ENCODE data around the gene MAFF.
A peak's percentile ranks its signal among the peaks of the same experiment; 100 is the strongest.
"Not testable (repeated sequence)": the region's sequence is repeated elsewhere in the genome, so short reads cannot be mapped to it uniquely, and the experiment has no call there.

MAFF gene

GRCh38 chr22:38201711-38202436, at the start of gene MAFF:
TSS of gene MAFF (plus strand) at chr22:38201994. CDS start at chr22:38213854, 11,860 bp downstream.
- no peak for TF ChIP-seq CTCF (IDR thresholded peaks at IDR 0.05; ENCODE audit: control insufficient read depth, extremely low read depth, insufficient read depth)
- DNase-seq (ENCODE audit: low read depth) = peak; percentile 74
- peak within 1 kb of the TSS; percentile 62 for H3K4me3 ChIP-seq (ENCODE audit: low read depth, low read length)

DNA sequence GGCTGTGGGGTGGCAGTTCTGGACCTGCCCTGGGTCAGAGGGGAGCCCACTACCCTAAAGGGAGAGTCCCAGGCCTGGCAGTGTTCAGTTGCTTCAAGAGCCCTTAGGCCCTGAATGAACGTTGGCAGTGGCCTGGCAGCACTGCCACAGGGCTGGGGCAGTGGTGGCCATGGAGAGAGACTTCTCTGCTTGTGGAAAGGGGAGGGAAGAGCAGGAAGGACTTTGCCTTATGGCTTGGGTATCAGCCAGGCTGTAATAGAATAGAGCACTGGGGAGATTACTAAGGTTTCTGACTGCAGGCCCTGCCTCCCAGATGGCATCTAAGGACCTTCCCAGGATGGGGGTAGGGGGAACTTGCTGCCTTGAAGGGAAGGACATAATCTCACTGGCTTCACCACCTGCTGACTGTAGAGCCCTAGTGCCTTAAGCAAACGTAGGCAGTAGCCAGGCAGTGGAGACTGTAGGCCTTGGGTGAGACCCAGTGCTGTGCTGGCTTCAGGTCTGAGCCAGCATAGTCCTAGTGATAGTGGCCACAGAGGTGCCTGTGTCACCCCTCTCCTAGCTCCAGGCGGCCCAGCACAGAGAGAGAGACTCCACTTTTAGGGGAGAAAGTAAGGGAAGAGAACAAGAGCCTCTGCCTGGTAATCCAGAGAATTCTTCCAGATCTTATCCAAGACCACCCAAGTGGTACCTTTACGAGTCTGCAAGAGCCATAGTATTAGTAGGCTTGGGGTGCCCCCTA, 47.8 kb upstream of the MAFF start:
- peak; percentile 13 for DNase-seq (ENCODE audit: low read depth)
- TF ChIP-seq CTCF (IDR thresholded peaks at IDR 0.05; ENCODE audit: control insufficient read depth, extremely low read depth, insufficient read depth) = 0 out of 2 replicates have a peak, but pooled peaks have one; percentile 7
- no peak overlapping the region for H3K4me3 ChIP-seq (ENCODE audit: low read depth, low read length)

- not testable (repeated sequence) for H3K4me3 ChIP-seq (ENCODE audit: low read depth, low read length); DNase-seq (ENCODE audit: low read depth)
Measured at GRCh38 chr22:38154563-38154915, 47.3 kb upstream of the MAFF start.

DNA sequence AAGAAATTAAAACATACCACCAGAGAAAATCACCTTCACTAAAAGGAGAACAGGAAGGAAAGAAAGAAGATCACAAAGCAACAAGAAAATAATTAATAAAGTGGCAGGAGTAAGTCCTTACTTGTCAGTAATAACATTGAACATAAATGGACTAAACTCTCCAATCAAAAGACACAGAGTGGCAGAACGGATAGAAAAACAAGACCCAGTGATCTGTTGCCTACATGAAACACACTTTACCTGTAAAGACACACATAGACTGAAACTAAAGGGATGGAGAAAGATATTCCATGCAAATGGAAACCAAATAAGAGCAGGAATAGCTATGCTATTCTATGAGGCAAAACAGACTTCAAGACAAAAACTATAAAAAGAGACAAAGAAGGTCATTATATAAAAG, 46.1 kb upstream of the MAFF start:
- TF ChIP-seq CTCF (IDR thresholded peaks at IDR 0.05; ENCODE audit: control insufficient read depth, extremely low read depth, insufficient read depth) = no peak
- no peak overlapping the region for H3K4me3 ChIP-seq (ENCODE audit: low read depth, low read length)
- DNase-seq (ENCODE audit: low read depth) = no peak

DNA sequence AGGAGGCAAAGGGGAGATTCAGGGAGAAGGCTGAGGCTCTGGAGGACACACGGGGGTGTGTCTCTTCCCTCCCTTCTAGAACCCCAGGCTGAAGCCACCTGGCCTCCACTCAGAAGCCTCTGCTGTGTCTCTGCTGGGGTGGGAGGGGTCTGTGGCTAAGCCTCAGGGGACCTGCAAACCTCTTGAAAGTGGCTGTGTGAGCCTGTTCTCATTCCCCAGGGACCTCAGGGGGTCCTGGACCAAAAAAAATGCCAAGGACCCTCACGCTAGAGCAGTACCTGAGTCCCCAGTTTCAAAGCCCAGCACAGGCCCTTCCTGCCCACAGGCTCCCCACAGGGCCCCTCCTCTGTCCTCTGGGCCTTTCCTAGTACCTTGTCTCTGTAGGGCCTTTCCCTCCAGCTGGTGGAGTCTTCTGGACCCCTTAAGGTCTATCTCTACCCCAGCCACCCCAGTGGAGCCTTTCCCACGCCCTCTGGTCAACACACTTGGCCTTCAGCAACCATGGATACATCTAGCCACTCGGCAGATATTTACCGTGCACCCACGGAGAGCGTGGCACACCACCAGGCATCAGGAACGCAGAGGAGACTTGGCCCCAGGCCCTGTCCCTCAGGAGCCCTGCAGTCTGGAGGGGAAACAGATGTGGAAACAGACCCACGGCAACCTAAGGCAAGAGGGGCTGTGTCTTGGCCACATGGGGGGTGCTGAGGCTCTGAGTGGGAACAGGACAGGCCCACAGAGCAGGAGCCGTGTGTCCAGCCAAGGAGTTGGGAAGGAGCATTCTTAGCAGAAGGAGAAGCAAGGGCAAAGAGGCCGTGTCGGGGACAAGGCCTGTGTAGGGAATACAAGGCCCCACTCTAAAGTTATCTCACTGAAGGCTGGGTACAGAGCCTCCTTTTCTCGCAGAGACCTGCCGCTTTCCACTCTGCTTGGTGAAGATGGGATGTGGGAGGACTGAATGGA, 38.6 kb upstream of the MAFF start:
- DNase-seq (ENCODE audit: low read depth) = no peak
- TF ChIP-seq CTCF (IDR thresholded peaks at IDR 0.05; ENCODE audit: control insufficient read depth, extremely low read depth, insufficient read depth) = no peak
- no peak overlapping the region for H3K4me3 ChIP-seq (ENCODE audit: low read depth, low read length)

- TF ChIP-seq CTCF (IDR thresholded peaks at IDR 0.05; ENCODE audit: control insufficient read depth, extremely low read depth, insufficient read depth) = no peak
- H3K4me3 ChIP-seq (ENCODE audit: low read depth, low read length) = no peak overlapping the region
- DNase-seq (ENCODE audit: low read depth) = no peak
Measured at GRCh38 chr22:38163844-38164550, 37.8 kb upstream of the MAFF start.
